Stimulated activated CD8-positive, alpha-beta memory T cell treated with anti-CD3 and anti-CD28 coated beads, Interleukin-15, amount 100 ng/mL, for 4 hours (primary cell): ENCODE measurements around the gene BCAS4.

ENCODE experiments used
- DNase-seq, 2 donors: peaks; one replicate each; pipeline ENCODE4 v3.0.0-alpha.2; 2020; ENCODE audit warnings: low read depth in 2 of 2

BCAS4 gene

GRCh38 chr20:50854506-50855249 is 59.8 kb downstream of the BCAS4 start:
- no peak for DNase-seq

- no peak for DNase-seq
Measured at GRCh38 chr20:50855498-50856474, 60.9 kb downstream of the BCAS4 start.

GRCh38 chr20:50856475-50857041 is 61.7 kb downstream of the BCAS4 start:
- no peak for DNase-seq

GRCh38 chr20:50857348-50857747 is 62.5 kb downstream of the BCAS4 start:
- no peak for DNase-seq

- DNase-seq, result no peak
Measured at GRCh38 chr20:50858525-50858924, 63.7 kb downstream of the BCAS4 start.

GRCh38 chr20:50859161-50859560 is 64.3 kb downstream of the BCAS4 start:
- DNase-seq, result no peak

- no peak for DNase-seq
Measured at GRCh38 chr20:50861012-50861411, 66.2 kb downstream of the BCAS4 start.

- no peak for DNase-seq
Measured at GRCh38 chr20:50862546-50862945, 67.7 kb downstream of the BCAS4 start.

GRCh38 chr20:50865114-50865513 is 70.3 kb downstream of the BCAS4 start:
- DNase-seq, result no peak

GRCh38 chr20:50865591-50865990 is 70.7 kb downstream of the BCAS4 start:
- no peak for DNase-seq

GRCh38 chr20:50866036-50866685 is 71.3 kb downstream of the BCAS4 start:
- DNase-seq, result no peak

- DNase-seq, result no peak
Measured at GRCh38 chr20:50866831-50867230, 72.0 kb downstream of the BCAS4 start.

- DNase-seq, result no peak
Measured at GRCh38 chr20:50867805-50868204, 72.9 kb downstream of the BCAS4 start.

GRCh38 chr20:50868509-50869495 is 73.9 kb downstream of the BCAS4 start:
- DNase-seq, result no peak

GRCh38 chr20:50870561-50871161 is 75.8 kb downstream of the BCAS4 start:
- DNase-seq, result no peak

GRCh38 chr20:50872560-50873425 is 77.9 kb downstream of the BCAS4 start:
- no peak for DNase-seq

- DNase-seq, result no peak
Measured at GRCh38 chr20:50873585-50873984, 78.7 kb downstream of the BCAS4 start.

- no peak for DNase-seq
Measured at GRCh38 chr20:50874111-50874757, 79.4 kb downstream of the BCAS4 start.
